Gastroesophageal sphincter (tissue), 4 donors: ENCODE results near the gene REC114. TPM values are rescaled to one million over a fixed set of nuclear protein-coding genes. Genes with fewer than 3 reads are reported as not detected.

ENCODE experiments used
- ATAC-seq: fragments of 150-250 bp; one replicate; pipeline ENCODE4 v1.9.1; 2016; ENCODE audit warnings: mild to moderate bottlenecking, moderate library complexity
- H3K27ac ChIP-seq, 4 donors: fragments of 200-600 bp; sonication (generic) in 3 of 4; 1 replicate in 3 of 4; 2 replicates in 1 of 4; pipeline ENCODE4 v1.5.1; 2016 to 2019
- H3K27me3 ChIP-seq: fragments of 200-600 bp; sonication (generic); one replicate; pipeline ENCODE4 v1.5.1; 2019
- H3K36me3 ChIP-seq, 2 donors: fragments of 200-600 bp; sonication (generic); one replicate each; pipeline ENCODE4 v1.5.1; 2019; ENCODE audit warnings: control low read depth in 1 of 2
- H3K4me1 ChIP-seq, 3 donors: fragments of 200-600 bp; sonication (generic); 1 replicate in 2 of 3; 2 replicates in 1 of 3; pipeline ENCODE4 v1.5.1; 2016 to 2019; ENCODE audit warnings: control low read depth in 2 of 3
- H3K4me3 ChIP-seq, 2 donors: fragments of 200-600 bp; sonication (generic); one replicate each; pipeline ENCODE4 v1.5.1; 2019; ENCODE audit warnings: mild to moderate bottlenecking in 1 of 2, moderate library complexity in 1 of 2
- H3K9me3 ChIP-seq, 3 donors: fragments of 200-600 bp; sonication (generic); one replicate each; pipeline ENCODE4 v1.5.1; 2017 to 2019; ENCODE audit warnings: control low read depth in 2 of 3
- CTCF ChIP-seq, 4 experiments: fragments of 200-600 bp in 2 of 4; fragments of 450-650 bp in 2 of 4; sonication (generic) in 1 of 4; IDR thresholded peaks; one replicate each; pipeline ENCODE4 v1.5.1; 2017 to 2019; ENCODE audit warnings: antibody characterized with exemption in 4 of 4, mild to moderate bottlenecking in 2 of 4, moderate library complexity in 2 of 4
- EP300 ChIP-seq: sonication (generic); formaldehyde crosslinking; IDR thresholded peaks from one replicate; pipeline ENCODE4 v1.6.1; 2017; ENCODE audit warnings: antibody characterized with exemption, mild to moderate bottlenecking
- POLR2A ChIP-seq, 2 donors: fragments of 450-650 bp; IDR thresholded peaks; one replicate each; pipeline ENCODE4 v1.6.1; 2017; ENCODE audit warnings: antibody characterized with exemption in 2 of 2, mild to moderate bottlenecking in 2 of 2, moderate library complexity in 1 of 2
- POLR2AphosphoS5 ChIP-seq: sonication (generic); formaldehyde crosslinking; IDR thresholded peaks from one replicate; pipeline ENCODE4 v1.6.1; 2017; ENCODE audit warnings: antibody characterized with exemption
- WGBS, 2 donors: methylation state at CpG; one replicate each; pipeline ENCODE4 v1.1.5; 2018; ENCODE audit warnings: low coverage in 1 of 2; 5-methylcytosine and 5-hydroxymethylcytosine counted together
- total RNA-seq, 4 donors: library from RNA; depleted of rRNA; stranded (reverse); fragments of >200 nt; gene quantifications; one replicate each; pipeline ENCODE4 v1.1.0, GENCODE V29; 2016

Gene REC114
- total RNA-seq, 4 donors from 2014 or later = not detected

GRCh38 chr15:73518180-73518862 lies 75.4 kb downstream of the REC114 start:
- no peak for ATAC-seq
- H3K4me3 ChIP-seq = no peak overlapping the region
- TF ChIP-seq POLR2AphosphoS5 (no peak), EP300 (no peak), POLR2A (IDR thresholded peaks at IDR 0.05) (no peak), CTCF (IDR thresholded peaks at IDR 0.05) (no peak)
- no peak overlapping the region for H3K27ac ChIP-seq
- H3K4me1 ChIP-seq = no peaks in the 10 kb centered on the region
- 51% methylated on average over 3 of the region's 3 CpGs for WGBS, 2 donors
- no peaks in the 10 kb centered on the region for H3K9me3 ChIP-seq
- no peaks in the 10 kb centered on the region for H3K36me3 ChIP-seq
- no peaks in the 10 kb centered on the region for H3K27me3 ChIP-seq

GRCh38 chr15:73518876-73519733 lies 76.1 kb downstream of the REC114 start:
- 80 to 91% methylated on average over 5 of the region's 5 CpGs for WGBS, 2 donors
- no peaks in the 10 kb centered on the region for H3K4me1 ChIP-seq
- H3K9me3 ChIP-seq = no peaks in the 10 kb centered on the region
- no peak overlapping the region for H3K4me3 ChIP-seq
- H3K27me3 ChIP-seq = no peaks in the 10 kb centered on the region
- no peaks in the 10 kb centered on the region for H3K36me3 ChIP-seq
- H3K27ac ChIP-seq = no peak overlapping the region
- TF ChIP-seq POLR2A (IDR thresholded peaks at IDR 0.05) = no peak
- no peak for TF ChIP-seq EP300
- no peak for TF ChIP-seq POLR2AphosphoS5
- TF ChIP-seq CTCF (IDR thresholded peaks at IDR 0.05) = no peak
- ATAC-seq = no peak

GRCh38 chr15:73522011-73522410 lies 79.0 kb downstream of the REC114 start:
- Histone ChIP-seq H3K27ac (no peak overlapping the region), H3K4me1 (no peaks in the 10 kb centered on the region), H3K27me3 (no peaks in the 10 kb centered on the region), H3K36me3 (no peaks in the 10 kb centered on the region), H3K4me3 (no peak overlapping the region), H3K9me3 (no peaks in the 10 kb centered on the region)
- 69 to 100% methylated on average over 1 of the region's 1 CpG for WGBS, 2 donors
- ATAC-seq = no peak
- TF ChIP-seq POLR2A (IDR thresholded peaks at IDR 0.05) = no peak

GRCh38 chr15:73524919-73525318 lies 82.0 kb downstream of the REC114 start:
- no peaks in the 10 kb centered on the region for H3K4me1 ChIP-seq
- H3K4me3 ChIP-seq = no peak overlapping the region
- TF ChIP-seq POLR2A (IDR thresholded peaks at IDR 0.05) (no peak), CTCF (IDR thresholded peaks at IDR 0.05) (no peak), POLR2AphosphoS5 (no peak)
- ATAC-seq = no peak
- H3K9me3 ChIP-seq = no peaks in the 10 kb centered on the region
- H3K36me3 ChIP-seq = no peaks in the 10 kb centered on the region
- WGBS, 2 donors = 88 to 100% methylated on average over 1 of the region's 1 CpG
- no peak overlapping the region for H3K27ac ChIP-seq
- H3K27me3 ChIP-seq = no peaks in the 10 kb centered on the region

- H3K4me3 ChIP-seq = no peak overlapping the region
- TF ChIP-seq POLR2A (IDR thresholded peaks at IDR 0.05) (no peak), POLR2AphosphoS5 (no peak), CTCF (IDR thresholded peaks at IDR 0.05) (no peak), EP300 (no peak)
- no peak for ATAC-seq
- H3K27ac ChIP-seq = no peak overlapping the region
- WGBS, 2 donors = 87 to 90% methylated on average over 2 of the region's 2 CpGs
- no peaks in the 10 kb centered on the region for H3K27me3 ChIP-seq
- no peaks in the 10 kb centered on the region for H3K9me3 ChIP-seq
- no peaks in the 10 kb centered on the region for H3K4me1 ChIP-seq
- peaks cover 0 to 6% of the 10 kb centered on the region in 2 donors for H3K36me3 ChIP-seq
Observed at GRCh38 chr15:73527598-73527997, 84.6 kb downstream of the REC114 start.
